DMS53 treated with DMSO at 0.1 percent for 48 hours (cell line): ENCODE results near the gene PITX3.
"Not testable (repeated sequence)": the region's sequence is repeated elsewhere in the genome, so short reads cannot be mapped to it uniquely, and the experiment has no call there.

Source experiments
- DNase-seq: peaks from one replicate; lab custom pipeline; 2025; ENCODE audit not compliant: unreplicated experiment; lab: John Stamatoyannopoulos, UW

The PITX3 gene

GRCh38 chr10:102261196-102261595 is 19.9 kb upstream of the PITX3 start:
- no peak for DNase-seq

DNA sequence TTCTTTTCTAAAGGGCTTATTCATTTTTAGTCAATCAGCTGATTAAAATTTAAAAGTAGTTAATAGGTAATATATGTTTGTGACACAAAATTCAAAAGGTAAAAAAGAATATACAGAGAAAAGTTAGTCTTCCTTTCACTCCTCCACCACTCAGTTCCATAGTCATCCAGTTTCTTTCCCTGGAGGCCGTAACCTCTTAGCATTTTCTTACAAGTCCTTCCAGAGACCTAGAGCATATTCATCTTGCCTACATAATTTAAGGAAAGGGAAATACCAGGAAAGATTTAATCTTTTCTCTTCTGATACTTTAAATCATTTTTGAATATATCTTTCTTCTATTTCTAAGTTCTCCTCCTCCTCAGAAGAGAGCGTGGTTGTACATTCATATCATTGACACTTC is 14.1 kb upstream of the PITX3 start:
- no peak for DNase-seq

DNA sequence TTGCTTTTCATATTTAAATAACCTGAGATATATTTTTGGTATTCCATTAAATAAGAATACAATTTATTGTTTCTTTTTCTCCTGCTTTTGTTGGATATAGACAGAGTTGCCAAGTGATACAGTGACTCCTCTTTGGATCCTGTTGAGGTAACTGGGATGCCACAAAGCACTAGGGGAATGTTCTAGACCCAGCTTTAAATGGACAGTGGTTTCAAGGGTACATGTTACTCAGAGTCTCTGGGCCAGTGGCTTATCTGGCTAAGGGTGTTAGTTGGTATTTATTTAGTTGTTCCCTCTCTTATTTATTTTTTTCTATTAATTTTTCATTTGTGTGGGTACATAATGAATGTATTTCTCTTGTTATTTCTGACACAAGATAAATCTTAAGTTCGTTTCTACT is 13.1 kb upstream of the PITX3 start:
- no peak for DNase-seq

DNA sequence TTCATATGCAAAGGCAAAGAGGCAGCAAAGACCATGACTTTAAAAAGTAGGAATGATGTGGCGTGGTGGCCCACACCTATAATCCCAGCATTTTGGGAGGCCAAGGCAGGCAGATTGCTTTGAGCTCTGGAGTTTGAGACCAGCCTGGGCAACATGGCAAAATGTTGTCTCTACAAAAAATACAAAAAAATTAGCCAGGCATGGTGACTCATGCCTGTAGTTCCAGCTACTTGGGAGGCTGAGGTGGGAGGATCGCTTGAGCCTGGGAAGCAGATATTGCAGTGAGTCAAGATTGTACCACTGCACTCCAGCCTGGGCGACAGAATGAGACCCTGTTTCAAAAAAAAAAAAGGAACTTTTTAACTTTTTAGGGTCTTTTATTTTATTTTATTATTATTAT is 11.2 kb upstream of the PITX3 start:
- DNase-seq = not testable (repeated sequence)

- no peak for DNase-seq
These were observed 6.4 kb upstream of the PITX3 start for GRCh38 chr10:102247734-102248133.

- peak; percentile 1 for DNase-seq
These were observed 4.9 kb upstream of the PITX3 start for GRCh38 chr10:102246261-102246660.

- no peak for DNase-seq
These were observed 4.6 kb upstream of the PITX3 start for GRCh38 chr10:102245932-102246251.

- peak; percentile 99 for DNase-seq
These were observed 4.0 kb upstream of the PITX3 start, which contains the start of gene GBF1 for GRCh38 chr10:102245082-102245931. Gene GBF1, plus strand, starts transcription at chr10:102245532. Its CDS starts 13,407 bp downstream, at chr10:102258939.

- no peak for DNase-seq
These were observed 2.0 kb upstream of the PITX3 start for GRCh38 chr10:102243309-102243708.

- no peak for DNase-seq
These were observed 790 bp upstream of the PITX3 start for GRCh38 chr10:102242118-102242485.

- no peak for DNase-seq
These were observed 274 bp downstream of the PITX3 start for GRCh38 chr10:102241032-102241443.

- DNase-seq = no peak
These were observed 763 bp downstream of the PITX3 start for GRCh38 chr10:102240467-102241031.

DNA sequence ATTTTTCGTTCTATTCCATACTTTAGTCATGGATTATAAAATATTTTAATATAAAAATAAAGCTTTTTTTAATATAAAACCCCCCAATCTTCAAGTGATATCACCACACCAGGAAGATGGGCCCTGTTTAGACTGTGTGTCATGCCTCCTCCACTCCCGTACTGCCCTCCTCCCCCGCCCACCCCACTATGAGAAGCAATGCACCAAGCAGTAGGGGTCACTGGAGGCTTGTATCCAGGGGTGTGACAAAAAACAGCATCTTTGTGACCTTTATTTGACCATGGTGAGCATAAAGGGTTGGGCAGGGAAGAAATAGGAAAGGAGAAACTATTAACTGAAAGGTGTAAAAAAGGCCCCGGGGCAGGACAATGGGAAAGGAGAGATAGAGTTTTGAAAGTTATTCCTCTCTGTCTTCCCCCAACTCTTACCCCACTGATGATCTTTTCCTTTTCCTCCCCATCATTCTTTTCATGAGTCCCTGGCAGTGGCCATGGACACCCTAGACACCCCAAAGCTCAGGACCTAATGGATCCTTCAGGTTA is 3.5 kb downstream of the PITX3 start:
- no peak for DNase-seq

DNA sequence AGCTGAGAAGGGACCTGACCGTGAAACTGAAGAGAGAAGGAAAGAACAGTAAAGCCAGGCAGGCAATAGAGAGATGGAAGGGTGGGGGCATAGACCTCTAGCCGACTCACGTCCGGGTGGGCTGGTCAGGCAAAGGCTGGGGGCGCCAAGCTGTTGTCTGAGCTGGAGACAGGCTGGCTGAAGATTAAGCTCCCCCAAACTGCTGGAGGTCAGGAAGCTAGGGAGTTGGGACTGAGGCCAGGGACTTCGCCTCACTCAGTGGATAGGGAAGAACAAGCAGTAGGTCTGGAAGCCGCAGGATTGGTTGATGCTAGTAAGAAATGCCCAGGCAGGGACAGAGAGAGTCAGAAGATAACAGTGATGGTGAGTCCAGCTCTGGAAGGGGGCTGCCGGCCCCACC is 5.3 kb downstream of the PITX3 start:
- no peak for DNase-seq

- DNase-seq = peak; percentile 72
These were observed 5.8 kb downstream of the PITX3 start for GRCh38 chr10:102235598-102235920.

- DNase-seq = no peak
These were observed 6.3 kb downstream of the PITX3 start for GRCh38 chr10:102234888-102235597.

- DNase-seq = no peak
These were observed 7.3 kb downstream of the PITX3 start for GRCh38 chr10:102233997-102234396.

DNA sequence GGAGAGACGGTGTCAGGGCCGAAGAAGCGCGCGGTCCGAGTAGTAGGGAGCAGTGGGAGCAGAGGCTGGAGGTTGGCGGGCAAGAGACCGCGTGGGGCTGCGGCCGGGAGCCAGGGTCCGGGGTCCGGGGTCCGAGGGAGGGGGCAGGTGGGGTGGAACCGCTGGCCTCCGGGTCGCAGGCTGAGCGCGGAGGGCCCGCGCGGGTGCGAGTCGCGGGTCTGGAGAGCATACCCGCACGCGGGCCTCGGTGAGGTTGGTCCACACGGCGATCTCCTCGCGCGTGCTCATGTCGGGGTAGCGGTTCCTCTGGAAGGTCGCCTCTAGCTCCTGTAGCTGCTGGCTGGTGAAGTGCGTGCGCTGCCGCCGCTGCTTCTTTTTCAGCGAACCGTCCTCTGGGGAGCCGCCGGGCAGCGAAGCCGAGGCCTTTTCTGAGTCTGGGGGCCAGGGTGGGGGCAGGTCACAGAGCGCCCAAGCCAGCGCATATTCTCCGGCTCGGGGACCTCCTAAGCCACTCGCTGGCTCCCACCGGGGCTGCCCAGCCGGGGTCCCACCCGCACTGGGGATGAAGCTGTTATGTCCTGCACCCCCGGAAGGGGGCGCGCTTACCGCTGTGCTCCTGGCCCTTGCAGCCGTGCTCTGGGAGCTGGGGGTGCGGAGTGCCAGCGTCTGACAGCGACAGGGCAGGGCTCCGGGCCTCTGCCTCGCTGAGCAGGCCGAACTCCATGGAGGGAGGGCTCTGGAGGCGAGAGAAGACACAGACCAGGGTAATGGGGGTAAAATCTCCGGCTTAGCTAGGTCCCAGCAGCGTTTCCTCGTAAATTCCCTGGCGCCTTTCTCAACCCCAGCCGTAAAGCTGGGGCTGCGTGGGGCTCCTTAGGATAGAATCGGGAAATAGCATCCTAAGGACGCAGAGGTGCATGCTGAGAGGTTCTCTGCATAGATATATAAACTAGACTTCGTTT is 9.7 kb downstream of the PITX3 start:
- DNase-seq = peak; percentile 48

DNA sequence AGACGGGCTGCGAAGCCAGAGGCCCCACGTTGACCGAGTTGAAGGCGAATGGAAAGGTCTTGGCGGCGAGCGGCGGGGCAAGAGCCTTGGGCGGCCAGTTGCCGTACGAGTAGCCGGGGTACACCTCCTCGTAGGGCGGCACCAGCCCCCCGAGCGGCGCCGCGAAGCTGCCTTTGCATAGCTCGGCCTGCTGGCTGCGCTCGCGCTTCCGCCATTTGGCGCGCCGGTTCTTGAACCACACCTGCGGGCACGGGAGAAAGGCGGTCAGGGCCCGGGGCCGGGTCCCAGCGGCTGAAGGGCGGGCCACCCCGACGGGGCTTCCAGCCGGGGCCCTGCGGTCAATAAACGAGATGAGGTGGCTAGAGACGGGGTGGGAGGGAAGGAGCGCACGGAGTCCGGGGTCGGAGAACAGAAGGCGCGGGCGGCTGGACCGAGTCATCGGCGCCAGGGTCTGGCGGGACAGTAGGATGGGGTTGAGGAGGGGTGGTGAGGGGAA is 10.4 kb downstream of the PITX3 start:
- peak; percentile 46 for DNase-seq

DNA sequence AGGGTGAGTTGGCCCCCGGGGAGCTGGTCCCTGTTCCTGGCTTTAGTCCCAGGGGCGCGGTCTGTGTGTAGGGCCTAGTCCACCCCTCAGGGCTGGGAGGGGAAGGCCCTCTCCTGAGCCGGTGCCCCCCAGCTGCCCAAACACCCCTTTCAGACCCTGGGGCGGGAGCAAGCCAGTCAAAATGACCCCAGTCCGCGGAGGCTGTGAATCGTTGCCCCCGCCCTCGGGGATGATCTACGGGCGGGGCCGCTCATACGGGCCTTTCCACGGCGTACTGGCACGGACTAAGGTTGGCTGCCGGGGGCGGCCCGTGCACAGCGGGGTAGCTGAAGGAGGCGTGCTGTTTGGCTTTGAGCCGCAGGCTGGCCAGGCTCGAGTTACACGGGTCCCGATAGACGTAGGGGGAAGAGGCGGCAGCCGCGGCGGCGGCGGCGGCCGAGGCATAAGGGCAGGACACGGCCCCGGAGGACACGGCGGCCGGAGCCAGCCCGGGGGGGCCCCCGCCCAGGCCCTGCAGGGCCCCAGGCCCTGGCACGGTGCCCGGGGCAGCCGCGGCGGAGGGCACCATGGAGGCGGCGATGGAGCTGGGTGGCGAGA is 10.9 kb downstream of the PITX3 start:
- peak; percentile 62 for DNase-seq
